Middle frontal gyrus (tissue), 1 donor: ENCODE results near the gene DGCR2.
"Not testable (repeated sequence)": the region's sequence is repeated elsewhere in the genome, so short reads cannot be mapped to it uniquely, and the experiment has no call there.

Experiments used
- DNase-seq: peaks from one replicate; pipeline ENCODE4 v3.0.0-alpha.2; 2015; ENCODE audit warnings: low spot score; ENCODE audit errors: extremely low spot score

Gene DGCR2

GRCh38 chr22:19043121-19044085 is 78.8 kb downstream of the DGCR2 start:
- no peak for DNase-seq

DNA sequence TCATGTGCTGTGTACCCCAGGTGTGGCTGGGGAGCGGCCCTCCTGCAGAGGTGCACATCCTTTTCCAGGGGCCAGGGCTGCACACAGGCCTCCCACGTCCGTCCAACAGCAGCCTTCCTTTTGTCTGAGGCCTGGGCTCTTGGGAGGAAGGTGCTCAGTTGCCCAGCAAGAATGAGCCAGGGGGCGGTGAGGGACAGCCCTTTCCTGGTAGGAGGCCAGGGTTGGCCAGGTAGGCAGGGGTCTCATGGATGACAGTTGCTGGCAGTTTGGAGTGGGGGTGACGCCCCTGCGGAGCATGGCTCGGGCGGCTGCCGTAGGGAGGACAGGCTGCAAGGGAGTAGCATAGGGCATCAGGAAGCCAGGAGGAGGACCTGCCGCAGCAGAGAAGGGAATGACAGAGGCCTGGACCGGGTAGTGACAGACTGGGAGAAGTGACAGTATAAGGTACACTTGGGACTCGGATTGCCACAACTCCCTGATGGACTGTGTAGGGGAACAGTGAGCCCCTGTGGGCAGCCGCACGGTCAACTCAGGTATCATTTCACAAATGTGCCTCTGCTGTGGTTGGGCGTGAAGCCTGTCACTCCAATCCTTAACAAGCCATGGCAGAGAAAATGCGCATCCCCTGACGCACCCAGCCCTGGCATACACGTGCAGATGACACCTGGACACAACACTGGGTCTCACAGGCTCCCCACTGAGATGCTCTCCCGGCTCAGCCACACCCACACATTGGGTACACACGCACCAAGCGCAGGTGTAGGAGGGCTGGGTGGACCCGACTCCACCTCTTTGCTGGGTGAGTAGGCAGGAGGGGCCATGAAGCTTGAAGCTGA is 79.7 kb downstream of the DGCR2 start:
- DNase-seq = no peak

- DNase-seq = no peak
Measured at GRCh38 chr22:19041704-19042074, 80.5 kb downstream of the DGCR2 start.

- no peak for DNase-seq
Measured at GRCh38 chr22:19040888-19041703, 81.1 kb downstream of the DGCR2 start.

GRCh38 chr22:19040391-19040861 is 81.8 kb downstream of the DGCR2 start:
- no peak for DNase-seq

DNA sequence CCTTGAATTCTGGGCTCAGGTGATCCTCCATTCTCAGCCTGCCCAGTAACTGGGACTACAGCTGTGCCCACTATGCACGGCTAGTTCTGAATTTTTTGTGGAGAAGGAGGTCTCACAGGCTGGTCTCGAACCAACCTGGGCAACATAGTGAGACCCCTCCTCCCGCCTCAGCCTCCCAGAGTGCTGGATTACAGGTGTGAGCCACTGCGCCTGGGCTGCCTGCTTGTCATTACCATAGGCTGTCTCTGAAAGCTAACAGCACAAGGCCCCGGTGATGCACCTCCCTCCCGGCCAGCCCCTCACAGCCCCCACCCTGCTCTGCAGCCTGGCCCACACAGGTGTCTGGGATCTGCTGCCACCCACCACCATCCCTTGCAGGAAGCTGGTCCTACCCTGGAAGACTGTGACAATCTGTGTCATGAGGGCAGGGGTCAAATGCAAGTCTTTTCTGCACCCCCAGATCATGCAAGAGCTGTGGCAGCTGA is 82.4 kb downstream of the DGCR2 start:
- DNase-seq = no peak

DNA sequence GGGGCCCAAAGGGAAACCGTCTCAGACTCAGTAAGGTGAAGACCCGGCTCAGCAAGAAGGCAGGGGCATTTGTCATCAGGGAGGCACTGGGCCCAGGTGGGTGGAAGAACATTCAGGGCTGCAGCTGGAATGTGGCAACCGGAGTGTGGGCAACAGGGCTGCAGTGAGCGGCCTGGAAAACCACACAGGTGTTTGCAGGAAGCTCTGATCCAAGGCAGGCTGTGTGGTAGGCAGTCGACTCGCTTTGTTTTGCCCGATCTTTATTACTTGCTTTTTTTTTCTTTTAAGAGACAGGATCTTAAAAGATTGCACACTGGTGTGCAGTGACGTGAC is 82.8 kb downstream of the DGCR2 start:
- no peak for DNase-seq

- DNase-seq = no peak
Measured at GRCh38 chr22:19038728-19039447, 83.3 kb downstream of the DGCR2 start.

GRCh38 chr22:19038164-19038546 is 84.1 kb downstream of the DGCR2 start:
- DNase-seq = no peak

- no peak for DNase-seq
Measured at GRCh38 chr22:19037282-19038163, 84.7 kb downstream of the DGCR2 start.

GRCh38 chr22:19036523-19037273 is 85.5 kb downstream of the DGCR2 start:
- DNase-seq = no peak

- DNase-seq = no peak
Measured at GRCh38 chr22:19036229-19036522, 86.0 kb downstream of the DGCR2 start.

- no peak for DNase-seq
Measured at GRCh38 chr22:19035474-19036228, 86.6 kb downstream of the DGCR2 start.

GRCh38 chr22:19035126-19035473 is 87.1 kb downstream of the DGCR2 start:
- not testable (repeated sequence) for DNase-seq

- not testable (repeated sequence) for DNase-seq
Measured at GRCh38 chr22:19034724-19035120, 87.5 kb downstream of the DGCR2 start.

- DNase-seq = not testable (repeated sequence)
Measured at GRCh38 chr22:19034031-19034723, 88.0 kb downstream of the DGCR2 start.

DNA sequence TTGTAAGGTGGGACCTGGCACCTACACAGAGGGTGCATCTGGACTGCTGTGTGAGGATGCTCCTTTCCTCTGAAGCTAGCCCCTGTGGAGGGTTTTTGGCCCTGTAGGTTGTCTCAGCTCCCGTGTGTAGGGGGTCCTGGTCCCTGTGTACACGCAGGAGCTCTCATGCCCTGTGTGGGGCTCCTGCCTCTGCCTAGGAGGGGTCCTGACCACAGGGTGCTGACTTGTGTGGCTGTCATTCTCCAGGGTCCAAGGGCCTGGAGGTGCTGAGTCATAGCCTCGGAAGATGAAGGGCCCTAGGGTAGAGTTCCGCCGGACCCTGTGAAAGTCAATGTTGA is 88.7 kb downstream of the DGCR2 start:
- DNase-seq = not testable (repeated sequence)
